Measurements from ENCODE around the gene IL1R2. TPM values are rescaled to one million over a fixed set of nuclear protein-coding genes. Genes with fewer than 3 reads are reported as not detected.

Gene IL1R2
- total and polyA plus RNA-seq, 9 of the 15 experiments (the other 6 are each of a cell fraction or from before 2014, with no cell fraction given): 0.13 TPM; not detected in 8

DNA sequence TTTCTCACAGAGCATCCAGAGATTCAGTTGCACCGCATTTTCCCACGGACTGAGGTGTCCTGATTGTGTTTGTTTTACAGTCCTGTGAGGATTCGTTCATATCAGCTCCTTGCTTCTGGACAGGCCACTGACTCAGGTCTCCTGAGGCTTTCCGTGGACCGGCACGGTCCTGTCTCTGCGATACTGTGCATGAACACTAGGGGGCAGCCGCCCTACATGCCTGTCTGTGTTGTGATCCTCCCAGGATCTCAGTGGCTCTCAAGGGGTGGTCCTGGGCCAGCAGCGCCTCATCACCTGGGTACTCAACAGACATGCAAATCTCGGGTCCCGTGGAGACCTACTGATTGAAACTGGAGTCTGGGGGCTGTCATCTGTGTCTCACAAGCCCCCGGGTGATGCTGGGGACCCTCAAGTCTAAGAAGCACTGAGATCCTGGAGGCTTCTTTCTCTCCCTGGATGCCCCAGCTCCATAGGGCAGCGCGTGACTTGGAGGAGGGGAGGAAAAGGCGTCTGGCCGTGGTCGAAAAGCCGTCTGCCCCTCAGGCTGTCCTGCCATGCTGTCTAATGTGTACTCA, 28.9 kb downstream of the IL1R2 start (continued):
- TF ChIP-seq LCOR (CRISPR knock-in tag; IDR thresholded peaks at IDR 0.05) (no peak), ZNF311 (CRISPR knock-in tag; IDR thresholded peaks at IDR 0.05) (no peak), NEUROD1 (IDR thresholded peaks at IDR 0.05; ENCODE audit: borderline replicate concordance, low read depth, low read length, partially characterized antibody) (no peak), CEBPB (tag; IDR thresholded peaks at IDR 0.05) (no peak), ZNF431 (CRISPR knock-in tag; IDR thresholded peaks at IDR 0.05) (no peak), IRF2 (CRISPR knock-in tag; IDR thresholded peaks at IDR 0.05) (no peak), STAT5B (CRISPR knock-in tag; IDR thresholded peaks at IDR 0.05) (no peak), YY1 (IDR thresholded peaks at IDR 0.05; ENCODE audit: borderline replicate concordance in 1 of 3, control insufficient read depth in 1 of 3, extremely low read depth in 1 of 3, insufficient read depth in 3 of 3, insufficient read length in 1 of 3, insufficient replicate concordance in 2 of 3, low read depth in 1 of 3, low read length in 2 of 3) (no peak), BHLHE40 (IDR thresholded peaks at IDR 0.05; ENCODE audit: low read length) (peak; percentile 69), TCF3 (CRISPR knock-in tag; IDR thresholded peaks at IDR 0.05) (peak; percentile 59), ZNF551 (CRISPR knock-in tag; IDR thresholded peaks at IDR 0.05) (no peak), KLF16 (IDR thresholded peaks at IDR 0.05) (peak; percentile 31; the same call in 1 of the 2 replicates), ZNF143 (CRISPR knock-in tag; IDR thresholded peaks at IDR 0.05) (no peak), CBFB (CRISPR knock-in tag; IDR thresholded peaks at IDR 0.05) (no peak)
- TF ChIP-seq, protein P1, sequence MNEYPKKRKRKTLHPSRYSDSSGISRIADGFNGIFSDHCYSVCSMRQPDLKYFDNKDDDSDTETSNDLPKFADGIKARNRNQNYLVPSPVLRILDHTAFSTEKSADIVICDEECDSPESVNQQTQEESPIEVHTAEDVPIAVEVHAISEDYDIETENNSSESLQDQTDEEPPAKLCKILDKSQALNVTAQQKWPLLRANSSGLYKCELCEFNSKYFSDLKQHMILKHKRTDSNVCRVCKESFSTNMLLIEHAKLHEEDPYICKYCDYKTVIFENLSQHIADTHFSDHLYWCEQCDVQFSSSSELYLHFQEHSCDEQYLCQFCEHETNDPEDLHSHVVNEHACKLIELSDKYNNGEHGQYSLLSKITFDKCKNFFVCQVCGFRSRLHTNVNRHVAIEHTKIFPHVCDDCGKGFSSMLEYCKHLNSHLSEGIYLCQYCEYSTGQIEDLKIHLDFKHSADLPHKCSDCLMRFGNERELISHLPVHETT (CRISPR knock-in tag; conservative IDR thresholded peaks at IDR 0.05 in 1 of 2, IDR thresholded peaks at IDR 0.05 in 1 of 2): no peak
- TF ChIP-seq, protein P2, sequence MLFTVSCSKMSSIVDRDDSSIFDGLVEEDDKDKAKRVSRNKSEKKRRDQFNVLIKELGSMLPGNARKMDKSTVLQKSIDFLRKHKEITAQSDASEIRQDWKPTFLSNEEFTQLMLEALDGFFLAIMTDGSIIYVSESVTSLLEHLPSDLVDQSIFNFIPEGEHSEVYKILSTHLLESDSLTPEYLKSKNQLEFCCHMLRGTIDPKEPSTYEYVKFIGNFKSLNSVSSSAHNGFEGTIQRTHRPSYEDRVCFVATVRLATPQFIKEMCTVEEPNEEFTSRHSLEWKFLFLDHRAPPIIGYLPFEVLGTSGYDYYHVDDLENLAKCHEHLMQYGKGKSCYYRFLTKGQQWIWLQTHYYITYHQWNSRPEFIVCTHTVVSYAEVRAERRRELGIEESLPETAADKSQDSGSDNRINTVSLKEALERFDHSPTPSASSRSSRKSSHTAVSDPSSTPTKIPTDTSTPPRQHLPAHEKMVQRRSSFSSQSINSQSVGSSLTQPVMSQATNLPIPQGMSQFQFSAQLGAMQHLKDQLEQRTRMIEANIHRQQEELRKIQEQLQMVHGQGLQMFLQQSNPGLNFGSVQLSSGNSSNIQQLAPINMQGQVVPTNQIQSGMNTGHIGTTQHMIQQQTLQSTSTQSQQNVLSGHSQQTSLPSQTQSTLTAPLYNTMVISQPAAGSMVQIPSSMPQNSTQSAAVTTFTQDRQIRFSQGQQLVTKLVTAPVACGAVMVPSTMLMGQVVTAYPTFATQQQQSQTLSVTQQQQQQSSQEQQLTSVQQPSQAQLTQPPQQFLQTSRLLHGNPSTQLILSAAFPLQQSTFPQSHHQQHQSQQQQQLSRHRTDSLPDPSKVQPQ (CRISPR knock-in tag; IDR thresholded peaks at IDR 0.05; ENCODE audit: borderline replicate concordance): no peak
- TF ChIP-seq, protein P3, sequence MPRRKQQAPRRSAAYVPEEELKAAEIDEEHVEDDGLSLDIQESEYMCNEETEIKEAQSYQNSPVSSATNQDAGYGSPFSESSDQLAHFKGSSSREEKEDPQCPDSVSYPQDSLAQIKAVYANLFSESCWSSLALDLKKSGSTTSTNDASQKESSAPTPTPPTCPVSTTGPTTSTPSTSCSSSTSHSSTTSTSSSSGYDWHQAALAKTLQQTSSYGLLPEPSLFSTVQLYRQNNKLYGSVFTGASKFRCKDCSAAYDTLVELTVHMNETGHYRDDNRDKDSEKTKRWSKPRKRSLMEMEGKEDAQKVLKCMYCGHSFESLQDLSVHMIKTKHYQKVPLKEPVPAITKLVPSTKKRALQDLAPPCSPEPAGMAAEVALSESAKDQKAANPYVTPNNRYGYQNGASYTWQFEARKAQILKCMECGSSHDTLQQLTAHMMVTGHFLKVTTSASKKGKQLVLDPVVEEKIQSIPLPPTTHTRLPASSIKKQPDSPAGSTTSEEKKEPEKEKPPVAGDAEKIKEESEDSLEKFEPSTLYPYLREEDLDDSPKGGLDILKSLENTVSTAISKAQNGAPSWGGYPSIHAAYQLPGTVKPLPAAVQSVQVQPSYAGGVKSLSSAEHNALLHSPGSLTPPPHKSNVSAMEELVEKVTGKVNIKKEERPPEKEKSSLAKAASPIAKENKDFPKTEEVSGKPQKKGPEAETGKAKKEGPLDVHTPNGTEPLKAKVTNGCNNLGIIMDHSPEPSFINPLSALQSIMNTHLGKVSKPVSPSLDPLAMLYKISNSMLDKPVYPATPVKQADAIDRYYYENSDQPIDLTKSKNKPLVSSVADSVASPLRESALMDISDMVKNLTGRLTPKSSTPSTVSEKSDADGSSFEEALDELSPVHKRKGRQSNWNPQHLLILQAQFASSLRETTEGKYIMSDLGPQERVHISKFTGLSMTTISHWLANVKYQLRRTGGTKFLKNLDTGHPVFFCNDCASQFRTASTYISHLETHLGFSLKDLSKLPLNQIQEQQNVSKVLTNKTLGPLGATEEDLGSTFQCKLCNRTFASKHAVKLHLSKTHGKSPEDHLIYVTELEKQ (CRISPR knock-in tag; IDR thresholded peaks at IDR 0.05): no peak

Measured in K562 (cell line).